Measurements from ENCODE around the gene MS4A10.

The MS4A10 gene

GRCh38 chr11:60766547-60766946 lies 18.6 kb upstream of the MS4A10 start:
- DNase-seq: no peak

- peak in 1 of 2 experiments; percentile 59 for DNase-seq
Observed at GRCh38 chr11:60767388-60767811, 17.7 kb upstream of the MS4A10 start.

DNA sequence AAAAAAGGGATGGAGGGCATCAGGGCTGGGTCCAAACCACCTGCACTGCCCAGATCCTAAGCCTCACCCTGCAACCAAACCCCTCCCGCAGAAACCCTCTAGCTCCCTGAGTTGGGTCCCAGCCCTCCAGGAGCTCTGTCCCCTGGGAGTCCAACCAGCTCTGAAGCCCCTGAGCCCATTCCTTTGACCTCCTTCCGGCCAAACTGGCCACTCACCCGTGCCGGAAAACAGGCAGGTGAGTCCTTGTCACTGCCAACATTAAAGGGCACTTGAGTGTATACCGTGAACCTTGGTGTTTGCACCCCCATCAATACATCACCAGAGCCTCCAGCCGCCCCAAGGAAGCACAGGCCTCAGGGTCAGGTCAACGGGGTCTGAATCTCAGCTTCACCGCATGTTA lies 16.9 kb upstream of the MS4A10 start:
- DNase-seq: no peak

DNA sequence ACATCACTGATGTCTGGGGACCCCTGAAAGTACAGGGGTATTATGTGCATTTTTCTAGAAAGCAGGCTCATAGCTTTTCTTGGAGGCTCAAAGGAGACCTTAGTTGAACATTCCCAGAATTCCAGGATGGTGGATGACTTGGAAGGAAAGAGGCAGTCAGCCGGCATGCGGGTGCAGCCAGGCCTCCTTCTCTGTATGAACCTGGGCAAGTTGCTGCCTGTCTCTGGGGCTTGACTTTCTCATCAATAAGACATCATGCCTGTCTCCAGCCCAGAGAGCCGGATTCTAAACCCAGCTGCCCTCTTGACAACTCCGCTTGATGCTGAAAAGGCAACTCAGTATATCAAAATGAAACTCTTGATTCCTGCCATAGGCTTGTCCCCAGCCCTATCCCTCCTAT lies 15.9 kb upstream of the MS4A10 start:
- no peak for DNase-seq

DNA sequence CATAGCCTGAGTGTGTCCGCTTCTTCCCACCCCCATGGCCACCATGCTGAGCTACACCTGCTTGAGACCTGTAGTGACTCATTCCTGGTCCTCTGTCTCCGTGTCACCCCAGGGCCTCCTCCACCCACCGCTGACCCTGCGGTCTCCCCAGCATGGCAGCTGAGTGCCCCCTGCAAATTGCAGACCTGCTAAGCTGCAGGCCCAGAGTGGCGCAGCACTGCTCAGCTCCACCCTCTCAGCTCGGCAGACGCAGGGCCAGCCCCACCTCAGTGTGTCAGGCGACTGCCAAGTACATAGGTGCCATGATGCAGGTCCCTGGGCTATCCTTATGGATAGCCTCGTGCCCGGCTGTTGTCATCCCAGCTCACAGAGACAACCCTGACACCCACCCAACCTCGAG lies 15.3 kb upstream of the MS4A10 start:
- DNase-seq: no peak

GRCh38 chr11:60771146-60771545 lies 14.0 kb upstream of the MS4A10 start:
- DNase-seq: no peak

- DNase-seq: no peak
Observed at GRCh38 chr11:60771879-60772525, 13.1 kb upstream of the MS4A10 start.

DNA sequence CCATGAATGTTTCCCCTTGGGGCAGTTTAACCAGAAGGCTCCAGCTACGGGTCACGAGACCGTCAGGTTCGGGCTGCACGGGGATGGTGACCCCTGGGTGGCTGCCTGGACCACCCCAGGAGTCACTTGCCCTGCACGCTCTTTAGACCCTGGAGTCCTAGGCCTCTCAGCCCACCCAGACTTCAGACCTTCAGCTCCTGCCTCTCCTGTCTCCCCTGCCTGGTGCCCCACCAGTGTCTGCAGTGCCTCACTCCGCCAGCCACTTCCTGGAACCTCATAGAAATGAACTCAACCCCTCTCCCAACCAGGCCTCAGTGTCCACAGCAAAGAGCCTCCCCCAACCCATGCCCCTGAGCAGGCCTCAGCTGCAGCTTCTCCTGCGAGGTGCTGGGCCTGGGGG lies 12.5 kb upstream of the MS4A10 start:
- no peak for DNase-seq

DNA sequence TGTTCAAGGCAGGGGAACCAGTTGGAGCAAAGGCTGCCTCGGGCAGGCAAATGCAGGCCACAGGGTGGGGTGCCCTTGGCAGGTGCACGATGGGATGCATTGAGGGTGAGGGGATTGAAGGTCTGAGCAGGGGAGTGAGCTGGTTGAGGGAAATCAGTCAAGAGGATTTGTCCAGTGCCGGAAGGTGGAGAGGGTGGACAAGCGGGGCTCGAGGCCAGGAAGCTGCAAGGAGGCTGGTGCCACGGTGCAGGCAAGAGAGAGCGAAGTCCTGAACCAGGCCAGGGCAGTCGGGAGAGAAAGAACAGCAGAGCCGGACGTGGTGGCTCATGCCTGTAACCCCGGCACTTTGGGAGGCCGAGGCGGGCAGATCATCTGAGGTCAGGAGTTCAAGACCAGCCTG lies 10.4 kb upstream of the MS4A10 start:
- no peak for DNase-seq

- peak; percentile 87 to 95 for DNase-seq
Observed at GRCh38 chr11:60775420-60775961, 9.6 kb upstream of the MS4A10 start.

DNA sequence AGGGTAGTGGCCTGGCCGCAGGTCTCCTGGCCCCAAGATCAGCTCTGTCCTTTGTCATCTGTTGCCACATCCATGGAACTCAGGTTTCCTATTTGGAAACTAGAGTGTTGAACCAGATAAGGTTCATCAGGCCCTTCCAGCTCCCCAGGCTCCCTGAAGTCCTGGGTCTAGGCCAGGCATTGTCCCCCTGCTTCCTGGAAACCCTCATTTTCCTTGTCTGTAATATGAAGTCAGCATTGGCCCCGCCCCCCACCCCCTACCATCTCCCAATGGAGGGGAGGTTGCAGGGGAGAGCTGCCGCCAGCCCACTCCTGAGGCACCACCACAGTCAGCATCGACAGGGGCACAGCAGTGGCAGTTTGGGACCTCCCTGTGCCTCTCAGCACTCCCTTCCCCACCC lies 9.0 kb upstream of the MS4A10 start:
- DNase-seq: no peak

DNA sequence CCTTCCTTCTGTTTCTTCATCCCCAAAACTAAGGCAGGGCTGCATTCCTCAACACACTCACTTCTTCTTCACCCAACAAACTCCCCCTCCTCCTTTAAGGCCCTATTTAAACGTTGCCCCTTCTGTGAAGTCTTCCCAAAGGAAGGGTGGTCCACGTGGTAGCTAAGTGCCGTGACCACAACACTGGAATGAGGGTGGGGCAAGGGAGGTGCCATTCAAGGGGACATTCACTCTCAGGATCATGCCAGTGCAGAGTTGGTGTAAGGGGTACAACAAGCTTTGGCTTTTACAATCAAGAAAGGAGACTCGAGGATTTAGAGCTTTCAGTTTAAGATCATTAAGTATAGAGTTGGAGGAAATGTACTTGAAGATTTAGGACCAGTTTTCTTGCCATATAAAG lies 8.0 kb upstream of the MS4A10 start:
- no peak for DNase-seq

DNA sequence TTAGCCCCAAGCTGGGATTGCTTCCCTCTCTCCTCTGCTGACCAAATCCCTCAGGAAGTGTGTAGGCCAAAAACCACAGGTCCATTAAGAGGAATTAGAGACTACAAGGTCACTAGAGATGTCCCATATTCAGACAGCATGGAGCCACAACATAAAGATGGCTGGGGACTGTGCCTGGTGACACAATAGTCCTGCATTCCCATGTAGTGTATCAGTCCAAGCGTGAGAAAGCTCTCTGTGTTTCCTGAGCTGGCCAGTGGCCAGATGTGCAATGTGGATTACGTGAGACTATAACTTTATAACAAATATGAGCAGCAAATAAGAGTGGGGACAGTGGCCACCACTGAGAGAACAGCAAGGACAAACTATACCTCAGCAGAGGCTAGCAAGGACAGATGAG lies 7.6 kb upstream of the MS4A10 start:
- DNase-seq: no peak

GRCh38 chr11:60780065-60780464 lies 5.1 kb upstream of the MS4A10 start:
- no peak for DNase-seq

DNA sequence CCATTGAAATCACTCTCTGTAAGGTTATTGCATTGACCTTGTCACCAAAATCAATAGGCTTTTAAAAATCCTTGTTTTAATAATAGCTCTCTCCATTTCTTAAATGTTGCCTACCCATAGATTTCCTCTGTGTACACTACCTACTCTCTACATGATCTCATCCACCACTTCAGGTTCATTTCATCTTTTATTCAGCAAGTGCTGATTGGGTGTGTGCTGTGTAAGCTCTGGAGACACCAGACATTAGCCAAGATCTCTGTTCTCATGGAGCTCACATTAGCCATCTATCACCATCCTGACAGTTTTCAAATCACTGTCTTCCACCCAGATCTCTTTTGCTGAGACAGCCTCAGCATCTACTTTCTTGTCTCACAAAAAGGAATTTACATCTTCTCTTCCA lies 4.4 kb upstream of the MS4A10 start:
- no peak for DNase-seq

DNA sequence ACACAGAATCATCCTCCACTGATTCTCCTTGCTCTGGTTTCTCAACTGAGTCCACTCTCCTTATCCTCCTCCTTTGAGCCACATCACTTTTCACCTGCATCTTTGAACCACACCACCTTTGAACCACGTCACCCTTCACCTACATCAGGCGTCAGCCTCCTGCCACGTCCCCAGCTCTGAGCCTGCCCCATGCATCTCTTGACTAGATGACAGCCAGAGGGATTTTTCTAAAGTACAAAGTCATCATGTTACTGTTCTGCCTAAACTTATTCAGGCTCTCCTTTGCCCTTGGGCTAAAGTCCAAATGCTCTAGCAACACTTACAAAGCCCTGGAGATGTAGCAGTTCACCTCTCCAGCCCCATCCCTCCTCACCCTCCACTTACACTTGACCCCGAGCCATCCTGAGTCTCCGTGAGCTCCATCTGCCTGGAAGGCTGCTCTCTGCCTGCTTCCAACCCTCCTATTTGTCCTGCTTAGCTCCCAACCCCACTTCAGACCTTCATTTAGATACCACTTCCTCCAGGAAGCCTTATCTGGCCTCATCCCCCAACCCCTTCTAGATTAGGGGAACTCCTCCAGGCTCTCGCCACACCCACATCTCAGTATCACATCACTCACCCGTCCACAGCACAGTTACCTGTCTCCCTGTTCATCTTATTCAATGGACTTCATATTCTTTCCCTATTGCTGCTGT lies 3.7 kb upstream of the MS4A10 start:
- DNase-seq: no peak

DNA sequence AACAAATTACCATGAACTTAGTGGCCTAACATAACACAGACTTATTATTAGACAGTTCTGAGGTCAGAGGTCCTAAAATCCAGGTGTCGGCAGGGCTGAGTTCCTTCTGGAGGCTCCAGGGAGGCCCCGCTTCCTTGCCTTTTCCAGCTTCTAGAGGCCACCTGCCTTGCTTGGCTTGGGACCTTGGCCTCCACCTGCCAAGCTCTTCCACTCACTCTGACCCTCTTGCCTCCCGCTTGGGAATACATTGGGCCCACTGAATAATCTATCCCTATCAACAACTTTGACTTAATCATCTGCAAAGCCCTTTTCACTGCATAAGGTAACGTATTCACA lies 3.2 kb upstream of the MS4A10 start:
- no peak for DNase-seq

DNA sequence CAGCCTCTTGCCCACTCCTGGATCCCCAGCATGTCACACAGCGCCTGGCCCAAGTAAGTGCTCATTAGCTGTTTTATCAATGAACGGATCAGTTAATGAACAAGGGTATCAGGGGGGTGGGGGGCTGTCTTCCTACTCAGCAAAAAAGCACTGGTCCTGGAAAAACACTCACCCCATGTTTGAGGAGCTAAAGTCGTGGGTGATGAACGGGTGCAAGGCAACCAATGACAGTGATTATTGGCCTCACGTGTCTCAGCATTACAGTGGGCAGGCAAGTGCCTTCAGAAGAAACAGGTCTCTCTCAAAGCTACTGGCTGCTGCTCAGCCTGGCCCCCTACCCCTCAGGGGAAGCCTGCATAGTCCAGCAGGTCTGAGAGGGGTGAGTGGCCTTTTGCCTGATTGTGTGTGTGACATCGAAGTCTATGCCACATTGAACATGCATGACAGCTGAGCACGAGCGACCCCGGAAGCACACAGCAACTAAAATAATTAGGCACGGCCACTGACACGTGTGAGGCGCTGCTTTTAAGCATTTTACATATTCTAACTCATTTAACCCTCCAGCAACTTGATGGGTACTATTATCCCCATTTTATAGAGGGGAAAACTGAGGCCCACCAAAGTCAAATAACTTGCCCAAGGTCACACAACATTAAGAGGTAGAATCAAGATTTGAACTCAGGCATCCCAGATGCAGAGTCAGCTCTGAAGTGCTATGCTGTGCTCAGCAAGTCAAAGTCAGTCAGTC lies 2.6 kb upstream of the MS4A10 start:
- no peak for DNase-seq

GRCh38 chr11:60783141-60783484 lies 2.0 kb upstream of the MS4A10 start:
- DNase-seq: no peak

DNA sequence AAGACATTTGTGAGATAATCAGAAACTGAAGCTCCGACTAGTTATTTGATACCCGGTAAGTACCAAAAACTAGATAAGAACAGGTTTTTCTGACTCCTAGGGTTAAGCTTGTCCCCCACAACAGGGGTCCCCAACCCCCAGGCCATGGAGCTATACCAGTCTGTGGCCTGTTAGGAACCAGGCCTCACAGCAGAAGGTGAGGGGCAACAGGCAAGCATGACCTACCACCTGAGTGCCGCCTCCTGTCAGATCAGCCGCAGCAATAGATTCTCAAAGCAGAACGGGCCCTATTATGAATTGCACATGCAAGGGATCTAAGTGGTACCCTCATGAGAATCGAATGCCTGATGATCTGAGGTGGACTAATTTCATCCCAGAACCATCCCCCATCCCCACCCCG lies 1.2 kb upstream of the MS4A10 start:
- DNase-seq: no peak

DNA sequence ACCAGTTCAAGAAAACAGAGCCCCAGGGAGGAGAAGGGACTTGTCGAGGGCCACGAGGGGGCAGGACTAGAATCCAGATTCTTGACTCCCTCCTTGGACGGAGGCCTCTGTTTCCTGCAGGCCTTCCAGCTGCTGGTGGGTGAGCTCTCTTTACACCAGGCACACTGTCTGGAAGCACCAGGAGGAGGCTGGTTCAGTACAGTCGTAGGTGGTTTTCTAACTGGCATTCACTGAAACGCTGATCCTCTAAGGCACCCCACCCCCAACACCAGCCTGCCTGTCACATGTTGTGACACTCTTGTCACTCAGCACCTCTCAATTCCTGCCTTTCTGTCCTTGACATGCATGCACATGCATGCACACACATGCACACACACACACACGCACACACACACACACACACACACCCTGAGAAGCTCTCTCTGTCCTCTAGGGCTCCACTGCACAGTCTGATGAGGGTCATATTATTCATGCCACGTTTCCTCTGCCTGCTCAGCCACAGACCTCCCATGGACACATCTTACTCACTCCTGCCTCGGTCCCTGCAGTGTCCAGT lies 751 bp downstream of the MS4A10 start:
- DNase-seq: no peak

DNA sequence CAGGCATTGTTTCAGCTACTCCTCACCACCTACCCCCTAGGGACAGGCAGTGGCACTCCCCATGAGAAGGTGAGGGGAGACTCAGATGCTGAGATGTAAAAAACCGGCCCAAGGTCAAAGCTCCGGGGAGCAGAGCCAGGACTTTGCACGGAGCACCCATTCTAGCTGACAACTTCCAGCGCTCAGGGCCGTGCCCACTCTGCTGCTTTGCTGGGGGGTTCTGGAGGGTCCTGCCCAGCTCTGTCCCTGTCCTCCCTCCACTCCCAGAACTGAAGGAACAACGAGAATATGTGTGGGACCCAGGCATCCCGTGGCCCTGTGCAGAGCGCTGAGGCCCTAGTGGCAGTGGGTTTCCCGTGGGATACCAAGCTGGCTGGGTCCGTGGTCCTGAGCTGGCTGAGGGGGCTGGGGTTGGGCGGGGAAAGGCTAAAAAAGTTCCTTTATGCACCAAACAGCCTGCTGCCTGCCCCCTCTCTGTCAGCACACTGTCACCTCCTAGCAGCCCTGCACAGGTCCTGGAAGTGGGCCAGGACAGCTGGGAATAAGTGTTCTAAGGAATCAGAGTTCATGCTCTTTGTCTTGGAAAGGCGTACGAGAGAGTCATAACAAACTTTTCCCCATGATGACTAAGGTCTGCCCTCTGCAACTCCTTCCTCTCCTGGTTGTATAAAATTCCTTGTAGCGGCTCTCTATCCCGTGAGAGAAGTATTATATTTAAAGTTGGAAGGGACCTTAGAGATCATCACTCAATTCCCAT lies 1.9 kb downstream of the MS4A10 start:
- DNase-seq: no peak
